ENCODE results near the gene PTPRD.

The PTPRD gene

GRCh38 chr9:9862235-9862810 is 750.5 kb downstream of the PTPRD start:
- DNase-seq (ENCODE audit: low spot score) = no peak

- DNase-seq (ENCODE audit: low spot score) = no peak
Observed at GRCh38 chr9:9855177-9856078, 757.4 kb downstream of the PTPRD start.

- DNase-seq (ENCODE audit: low spot score) = no peak
Observed at GRCh38 chr9:9847750-9848149, 765.1 kb downstream of the PTPRD start.

- DNase-seq (ENCODE audit: low spot score) = no peak
Observed at GRCh38 chr9:9846557-9846956, 766.2 kb downstream of the PTPRD start.

- no peak for DNase-seq (ENCODE audit: low spot score)
Observed at GRCh38 chr9:9820436-9820835, 792.4 kb downstream of the PTPRD start.

- DNase-seq (ENCODE audit: low spot score) = no peak
Observed at GRCh38 chr9:9819886-9820285, 792.9 kb downstream of the PTPRD start.

GRCh38 chr9:9817176-9817575 is 795.6 kb downstream of the PTPRD start:
- no peak for DNase-seq (ENCODE audit: low spot score)

- no peak for DNase-seq (ENCODE audit: low spot score)
Observed at GRCh38 chr9:9804109-9804508, 808.7 kb downstream of the PTPRD start.

- no peak for DNase-seq (ENCODE audit: low spot score)
Observed at GRCh38 chr9:9799287-9799686, 813.5 kb downstream of the PTPRD start.

GRCh38 chr9:9792144-9792857 is 820.5 kb downstream of the PTPRD start:
- no peak for DNase-seq (ENCODE audit: low spot score)

- DNase-seq (ENCODE audit: low spot score) = no peak
Observed at GRCh38 chr9:9791611-9792010, 821.2 kb downstream of the PTPRD start.

- DNase-seq (ENCODE audit: low spot score) = no peak
Observed at GRCh38 chr9:9790216-9790872, 822.5 kb downstream of the PTPRD start.

GRCh38 chr9:9783711-9784110 is 829.1 kb downstream of the PTPRD start:
- no peak for DNase-seq (ENCODE audit: low spot score)

GRCh38 chr9:9783211-9783610 is 829.6 kb downstream of the PTPRD start:
- DNase-seq (ENCODE audit: low spot score) = no peak

GRCh38 chr9:9778293-9778692 is 834.5 kb downstream of the PTPRD start:
- no peak for DNase-seq (ENCODE audit: low spot score)

- no peak for DNase-seq (ENCODE audit: low spot score)
Observed at GRCh38 chr9:9774471-9774870, 838.3 kb downstream of the PTPRD start.

- DNase-seq (ENCODE audit: low spot score) = no peak
Observed at GRCh38 chr9:9771314-9771713, 841.5 kb downstream of the PTPRD start.

GRCh38 chr9:9764821-9765220 is 848.0 kb downstream of the PTPRD start:
- DNase-seq (ENCODE audit: low spot score) = no peak

GRCh38 chr9:9754186-9754585 is 858.6 kb downstream of the PTPRD start:
- DNase-seq (ENCODE audit: low spot score) = no peak

GRCh38 chr9:9753266-9753665 is 859.5 kb downstream of the PTPRD start:
- DNase-seq (ENCODE audit: low spot score) = no peak

GRCh38 chr9:9752722-9753121 is 860.1 kb downstream of the PTPRD start:
- DNase-seq (ENCODE audit: low spot score) = no peak

GRCh38 chr9:9751996-9752395 is 860.8 kb downstream of the PTPRD start:
- DNase-seq (ENCODE audit: low spot score) = no peak
